WI38 (cell line): ENCODE results near the gene S100A16.

Source experiments
- H3K4me3 ChIP-seq: 2 replicates; pipeline ENCODE4 v1.5.1; 2011; ENCODE audit warnings: low read depth, mild to moderate bottlenecking, control low read depth, low read length
- TF ChIP-seq, protein P1 (sequence below): IDR thresholded peaks from 2 replicates; pipeline ENCODE4 v1.5.1; 2012; ENCODE audit warnings: low read depth, mild to moderate bottlenecking, control low read depth, low read length

The S100A16 gene

DNA sequence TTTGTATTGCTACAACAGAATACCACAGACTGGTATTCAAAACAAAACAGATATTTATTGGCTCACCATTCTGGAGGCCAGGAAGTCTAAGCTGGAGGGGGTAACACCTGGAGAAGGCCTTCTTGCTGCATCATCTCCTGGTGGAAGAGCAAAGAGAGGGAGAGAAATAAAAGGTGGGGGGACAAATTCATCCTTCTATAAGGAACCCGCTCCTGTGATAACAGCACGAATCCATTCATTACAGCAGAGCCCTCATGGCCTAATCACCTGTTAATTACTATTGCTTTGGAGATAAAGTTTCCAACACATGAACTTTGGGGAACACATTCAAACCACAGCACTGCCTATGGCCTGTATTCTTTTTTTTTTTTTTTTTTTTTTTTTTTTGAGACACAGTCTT, 52.7 kb downstream of the S100A16 start:
- H3K4me3 ChIP-seq, result no peak overlapping the region
- TF ChIP-seq, protein P1, sequence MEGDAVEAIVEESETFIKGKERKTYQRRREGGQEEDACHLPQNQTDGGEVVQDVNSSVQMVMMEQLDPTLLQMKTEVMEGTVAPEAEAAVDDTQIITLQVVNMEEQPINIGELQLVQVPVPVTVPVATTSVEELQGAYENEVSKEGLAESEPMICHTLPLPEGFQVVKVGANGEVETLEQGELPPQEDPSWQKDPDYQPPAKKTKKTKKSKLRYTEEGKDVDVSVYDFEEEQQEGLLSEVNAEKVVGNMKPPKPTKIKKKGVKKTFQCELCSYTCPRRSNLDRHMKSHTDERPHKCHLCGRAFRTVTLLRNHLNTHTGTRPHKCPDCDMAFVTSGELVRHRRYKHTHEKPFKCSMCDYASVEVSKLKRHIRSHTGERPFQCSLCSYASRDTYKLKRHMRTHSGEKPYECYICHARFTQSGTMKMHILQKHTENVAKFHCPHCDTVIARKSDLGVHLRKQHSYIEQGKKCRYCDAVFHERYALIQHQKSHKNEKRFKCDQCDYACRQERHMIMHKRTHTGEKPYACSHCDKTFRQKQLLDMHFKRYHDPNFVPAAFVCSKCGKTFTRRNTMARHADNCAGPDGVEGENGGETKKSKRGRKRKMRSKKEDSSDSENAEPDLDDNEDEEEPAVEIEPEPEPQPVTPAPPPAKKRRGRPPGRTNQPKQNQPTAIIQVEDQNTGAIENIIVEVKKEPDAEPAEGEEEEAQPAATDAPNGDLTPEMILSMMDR, result no peak

DNA sequence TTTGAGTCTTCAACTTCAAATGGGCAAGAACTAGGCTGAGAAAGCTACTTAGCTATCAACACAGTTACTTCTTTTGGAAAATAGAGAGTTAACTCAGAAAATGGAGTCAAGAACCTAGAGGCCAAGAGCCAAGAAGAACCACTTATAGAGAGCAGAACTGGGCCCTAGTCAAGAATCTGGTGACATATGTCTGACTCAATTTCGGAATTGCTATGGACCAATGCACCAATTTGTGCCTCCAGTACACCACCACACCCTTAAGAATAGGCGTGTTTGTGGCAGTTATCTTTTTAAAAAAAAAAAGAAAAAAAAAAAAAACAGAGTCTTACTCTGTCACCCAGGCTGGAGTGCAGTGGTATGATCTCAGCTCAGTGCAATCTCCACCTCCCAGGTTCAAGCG, 55.1 kb downstream of the S100A16 start:
- H3K4me3 ChIP-seq, result no peak overlapping the region
- TF ChIP-seq, protein P1, result no peak
